Fibroblast of villous mesenchyme (primary cell): Measurements from ENCODE around the gene RIMBP2. TPM values are rescaled to one million over a fixed set of nuclear protein-coding genes. Genes with fewer than 3 reads are reported as not detected.
"Not testable (repeated sequence)": the region's sequence is repeated elsewhere in the genome, so short reads cannot be mapped to it uniquely, and the experiment has no call there.

Experiments
- DNase-seq: peaks from one replicate; pipeline ENCODE4 v3.0.0-alpha.2; 2010; ENCODE audit warnings: low read depth
- H3K4me3 ChIP-seq: 2 replicates; pipeline ENCODE4 v1.5.1; 2011; ENCODE audit warnings: low read depth, mild to moderate bottlenecking, low read length
- CTCF ChIP-seq: IDR thresholded peaks from 2 replicates; pipeline ENCODE4 v1.5.1; 2012; ENCODE audit warnings: low read depth, mild to moderate bottlenecking, low read length; ENCODE audit not compliant: insufficient read depth
- total RNA-seq: library from RNA; depleted of rRNA; stranded (reverse); fragments of >200 nt; gene quantifications from 2 replicates; pipeline ENCODE4 v1.2.3, GENCODE V29; 2012

Gene RIMBP2
- total RNA-seq, 1 donor, result not detected

DNA sequence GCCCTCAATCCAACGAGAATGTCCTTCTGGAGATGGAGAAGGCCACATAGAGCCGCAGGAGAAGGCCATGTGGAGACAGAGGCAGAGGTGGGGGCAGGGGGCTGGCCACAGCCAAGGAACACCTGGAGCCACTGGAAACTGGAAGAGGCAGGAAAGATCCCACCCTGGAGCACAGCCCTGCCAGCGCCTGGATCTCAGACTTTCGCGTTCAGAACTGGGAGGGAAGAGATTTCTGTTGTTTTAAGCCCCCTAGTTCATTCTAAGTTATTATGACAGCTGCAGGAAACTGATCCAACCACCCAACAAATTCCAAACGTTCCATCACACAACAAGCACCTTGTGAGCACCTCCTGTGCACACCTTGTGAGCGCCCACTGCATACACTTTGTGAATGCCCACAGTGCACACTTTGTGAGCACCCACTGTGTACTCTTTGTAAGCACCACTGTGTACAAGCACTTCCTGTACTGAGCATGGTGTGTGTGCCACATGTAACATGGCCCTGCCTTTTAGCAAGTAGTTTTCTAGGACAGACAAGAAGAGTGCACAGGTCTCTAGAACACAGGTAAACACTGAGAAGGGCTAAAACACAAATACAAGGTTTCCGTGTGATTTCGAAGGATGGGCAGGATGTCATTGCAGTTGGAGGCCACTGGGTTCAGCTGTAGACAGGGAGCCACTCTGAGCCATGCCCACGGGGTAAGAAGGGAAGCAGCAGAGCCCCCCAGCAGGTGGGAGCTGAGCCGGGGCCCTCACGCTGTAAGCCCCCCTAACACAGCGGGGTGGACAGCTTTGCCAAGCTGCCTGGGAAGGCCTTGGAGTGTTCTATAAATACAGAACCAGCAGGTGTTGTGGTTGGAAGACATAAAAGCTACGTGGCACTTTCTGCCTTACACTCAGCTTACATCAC, 15.4 kb downstream of the RIMBP2 start:
- no peak overlapping the region for H3K4me3 ChIP-seq
- no peak for DNase-seq
- TF ChIP-seq CTCF, result no peak

DNA sequence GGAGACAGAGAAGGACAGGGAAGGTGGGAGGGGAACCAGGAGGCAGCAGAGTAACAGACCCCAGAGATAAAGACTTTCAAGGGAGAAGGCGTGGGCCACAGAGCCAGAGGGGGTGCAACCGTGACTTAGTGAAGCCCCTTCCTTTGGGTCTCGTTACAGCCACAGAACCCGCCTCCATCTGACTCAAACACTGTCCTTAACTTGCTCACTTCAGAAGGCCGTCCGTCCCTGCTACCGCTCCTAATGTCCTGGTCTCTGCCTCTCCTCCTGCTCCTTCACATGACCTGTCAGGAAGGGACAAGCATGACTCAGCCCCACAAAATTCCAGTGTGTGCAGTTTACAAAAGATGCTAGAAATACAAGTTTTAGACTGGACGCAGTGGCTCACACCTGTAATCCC, 18.0 kb downstream of the RIMBP2 start:
- no peak overlapping the region for H3K4me3 ChIP-seq
- no peak for DNase-seq
- TF ChIP-seq CTCF, result no peak

DNA sequence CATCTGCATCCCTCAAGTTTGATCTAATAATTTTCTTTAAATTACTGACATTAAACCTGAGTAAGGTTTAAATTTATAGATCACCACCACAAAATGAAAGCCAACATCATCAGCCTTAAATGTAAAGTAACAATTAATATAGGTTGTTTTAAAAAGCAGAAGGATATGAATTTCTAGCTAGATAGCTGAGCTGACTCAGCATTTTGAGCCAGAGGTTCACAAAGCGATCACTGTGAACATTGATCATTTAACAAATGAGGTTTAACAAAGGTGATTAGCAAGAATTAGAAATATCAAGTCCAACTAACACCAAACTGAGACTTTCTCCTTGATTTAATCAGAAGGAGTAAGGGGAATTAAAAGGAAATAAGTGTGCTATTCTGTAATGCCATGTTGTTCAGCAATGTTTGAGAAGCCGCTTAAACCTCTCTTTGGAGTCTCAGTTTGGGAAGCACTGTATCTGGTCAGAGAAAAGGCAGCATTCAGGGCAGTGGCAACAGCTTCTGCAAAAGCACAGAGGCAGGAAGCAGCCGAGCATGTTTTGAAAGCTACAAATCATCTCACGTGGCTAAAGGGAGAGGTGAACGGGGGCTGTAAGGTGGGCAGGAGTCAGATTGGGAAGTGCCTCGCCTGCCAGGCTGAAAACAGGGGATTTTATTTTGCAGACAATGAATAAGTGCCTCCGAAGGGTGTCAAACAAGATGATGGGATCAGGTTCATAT, 19.6 kb downstream of the RIMBP2 start:
- H3K4me3 ChIP-seq, result no peak overlapping the region
- TF ChIP-seq CTCF, result no peak
- no peak for DNase-seq

- DNase-seq, result no peak
- no peak for TF ChIP-seq CTCF
- H3K4me3 ChIP-seq, result no peak overlapping the region
Observed at GRCh38 chr12:130695061-130695460, 21.0 kb downstream of the RIMBP2 start.

- no peak for TF ChIP-seq CTCF
- H3K4me3 ChIP-seq, result no peak overlapping the region
- DNase-seq, result no peak
Observed at GRCh38 chr12:130689408-130690405, 26.4 kb downstream of the RIMBP2 start.

GRCh38 chr12:130688999-130689398, 27.1 kb downstream of the RIMBP2 start:
- not testable (repeated sequence) for H3K4me3 ChIP-seq, DNase-seq
